22Rv1 (cell line): ENCODE measurements around the gene ANO5.

Experiments used
- ZFX ChIP-seq: fragments of 450-650 bp; IDR thresholded peaks from 2 replicates; pipeline ENCODE4 v1.6.1; 2017; ENCODE audit warnings: antibody characterized with exemption, borderline replicate concordance
- TF ChIP-seq, protein P1 (sequence below): fragments of 450-650 bp; IDR thresholded peaks from 2 replicates; pipeline ENCODE4 v1.5.1; 2017; ENCODE audit warnings: mild to moderate bottlenecking

DNA sequence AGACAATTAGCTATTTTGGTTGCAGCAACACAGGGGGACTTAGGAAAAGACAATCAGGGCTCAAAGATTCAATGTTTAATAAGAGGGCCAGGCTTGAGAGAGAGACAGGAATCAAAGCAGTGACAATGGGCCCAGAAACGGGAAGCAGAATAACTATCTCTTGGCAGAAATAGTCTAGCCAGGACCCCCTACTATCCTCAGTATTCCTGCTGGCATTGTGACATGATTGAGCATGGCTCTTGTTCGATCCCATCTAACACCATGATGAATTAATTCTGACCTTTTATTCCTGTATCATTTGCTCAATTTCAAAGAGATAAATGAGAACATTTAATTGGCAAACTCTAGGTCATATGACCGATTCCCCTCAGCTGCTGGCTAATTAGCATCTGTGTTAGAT is 12.8 kb upstream of the ANO5 start:
- TF ChIP-seq, protein P1, sequence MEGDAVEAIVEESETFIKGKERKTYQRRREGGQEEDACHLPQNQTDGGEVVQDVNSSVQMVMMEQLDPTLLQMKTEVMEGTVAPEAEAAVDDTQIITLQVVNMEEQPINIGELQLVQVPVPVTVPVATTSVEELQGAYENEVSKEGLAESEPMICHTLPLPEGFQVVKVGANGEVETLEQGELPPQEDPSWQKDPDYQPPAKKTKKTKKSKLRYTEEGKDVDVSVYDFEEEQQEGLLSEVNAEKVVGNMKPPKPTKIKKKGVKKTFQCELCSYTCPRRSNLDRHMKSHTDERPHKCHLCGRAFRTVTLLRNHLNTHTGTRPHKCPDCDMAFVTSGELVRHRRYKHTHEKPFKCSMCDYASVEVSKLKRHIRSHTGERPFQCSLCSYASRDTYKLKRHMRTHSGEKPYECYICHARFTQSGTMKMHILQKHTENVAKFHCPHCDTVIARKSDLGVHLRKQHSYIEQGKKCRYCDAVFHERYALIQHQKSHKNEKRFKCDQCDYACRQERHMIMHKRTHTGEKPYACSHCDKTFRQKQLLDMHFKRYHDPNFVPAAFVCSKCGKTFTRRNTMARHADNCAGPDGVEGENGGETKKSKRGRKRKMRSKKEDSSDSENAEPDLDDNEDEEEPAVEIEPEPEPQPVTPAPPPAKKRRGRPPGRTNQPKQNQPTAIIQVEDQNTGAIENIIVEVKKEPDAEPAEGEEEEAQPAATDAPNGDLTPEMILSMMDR: no peak
- TF ChIP-seq ZFX: no peak
